SW480 (cell line): ENCODE results near the gene COA8.

Source experiments
- DNase-seq: peaks from one replicate; pipeline ENCODE4 v3.0.0-alpha.2; 2016; ENCODE audit warnings: low spot score

COA8 gene

GRCh38 chr14:103549361-103550311, 13.1 kb upstream of the COA8 start:
- no peak for DNase-seq

- no peak for DNase-seq
These were observed 12.1 kb upstream of the COA8 start for GRCh38 chr14:103550451-103551337.

GRCh38 chr14:103551338-103551762, 11.4 kb upstream of the COA8 start:
- DNase-seq, result no peak

- DNase-seq, result peak; percentile 42
These were observed 10.5 kb upstream of the COA8 start for GRCh38 chr14:103552011-103552845.

- no peak for DNase-seq
These were observed 9.9 kb upstream of the COA8 start for GRCh38 chr14:103552846-103553210.

- DNase-seq, result no peak
These were observed 7.0 kb upstream of the COA8 start for GRCh38 chr14:103555559-103556337.

GRCh38 chr14:103556946-103557758, 5.6 kb upstream of the COA8 start:
- DNase-seq, result no peak

GRCh38 chr14:103558071-103558882, 4.5 kb upstream of the COA8 start:
- DNase-seq, result peak; percentile 76

- DNase-seq, result no peak
These were observed 3.0 kb upstream of the COA8 start for GRCh38 chr14:103559766-103560165.

- DNase-seq, result no peak
These were observed 2.1 kb upstream of the COA8 start for GRCh38 chr14:103560691-103561090.

GRCh38 chr14:103561381-103562178, 1.2 kb upstream of the COA8 start:
- DNase-seq, result peak; percentile 76

- peak; percentile 40 for DNase-seq
These were observed 656 bp upstream of the COA8 start for GRCh38 chr14:103562179-103562428.

GRCh38 chr14:103563226-103563620, 463 bp downstream of the COA8 start:
- no peak for DNase-seq

- no peak for DNase-seq
These were observed 1.2 kb downstream of the COA8 start for GRCh38 chr14:103563844-103564505.

GRCh38 chr14:103568952-103569351, 6.2 kb downstream of the COA8 start:
- no peak for DNase-seq

GRCh38 chr14:103569408-103569807, 6.6 kb downstream of the COA8 start:
- no peak for DNase-seq

GRCh38 chr14:103574104-103574503, 11.3 kb downstream of the COA8 start:
- no peak for DNase-seq

GRCh38 chr14:103574707-103575285, 12.0 kb downstream of the COA8 start:
- DNase-seq, result no peak
